ENCODE data around the gene ABCC5. TPM values are rescaled to one million over a fixed set of nuclear protein-coding genes. Genes with fewer than 3 reads are reported as not detected.

The ABCC5 gene
- total RNA-seq, 1 donor: 18.3 TPM

DNA sequence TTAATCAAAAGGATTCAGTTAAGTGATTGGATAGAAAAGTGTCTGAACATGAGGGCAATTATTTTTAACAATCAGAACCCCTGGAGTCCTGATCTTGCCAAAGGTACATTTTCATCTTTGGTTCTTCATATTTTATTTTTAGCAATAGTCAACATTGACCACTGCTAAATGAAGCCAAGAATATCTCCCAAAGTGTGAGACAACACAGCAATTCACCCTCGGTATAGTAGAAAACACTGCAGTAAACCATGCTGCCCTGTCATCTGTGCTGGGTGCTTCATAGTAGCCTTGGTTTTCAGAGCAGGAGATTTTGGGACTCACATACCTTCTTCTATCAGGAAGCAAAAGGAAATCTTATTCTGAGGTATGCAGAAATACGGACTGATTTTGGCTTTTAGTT lies 85.8 kb downstream of the ABCC5 start:
- no peak for DNase-seq (ENCODE audit: low read depth in 2 of 3, low spot score in 2 of 3)

DNA sequence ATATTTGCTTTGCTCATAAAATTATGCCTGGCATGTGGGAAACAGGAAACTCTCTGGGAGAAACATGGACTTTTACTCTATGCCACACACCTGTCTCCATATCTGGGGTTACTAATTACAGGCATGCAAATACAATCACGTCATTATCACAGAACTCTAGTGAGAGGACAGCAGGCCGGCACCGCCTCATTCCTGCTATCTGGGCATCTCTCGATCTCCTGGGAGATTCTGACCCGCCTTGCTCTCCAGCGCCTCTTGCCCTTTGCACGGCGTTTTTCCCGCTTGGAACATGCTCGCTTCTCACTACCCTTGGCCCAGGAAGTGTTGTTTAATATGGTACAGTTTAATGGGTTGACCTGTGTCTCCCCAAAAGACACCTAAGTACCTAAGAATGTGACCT lies 87.6 kb downstream of the ABCC5 start:
- no peak for DNase-seq (ENCODE audit: low read depth in 2 of 3, low spot score in 2 of 3)

DNA sequence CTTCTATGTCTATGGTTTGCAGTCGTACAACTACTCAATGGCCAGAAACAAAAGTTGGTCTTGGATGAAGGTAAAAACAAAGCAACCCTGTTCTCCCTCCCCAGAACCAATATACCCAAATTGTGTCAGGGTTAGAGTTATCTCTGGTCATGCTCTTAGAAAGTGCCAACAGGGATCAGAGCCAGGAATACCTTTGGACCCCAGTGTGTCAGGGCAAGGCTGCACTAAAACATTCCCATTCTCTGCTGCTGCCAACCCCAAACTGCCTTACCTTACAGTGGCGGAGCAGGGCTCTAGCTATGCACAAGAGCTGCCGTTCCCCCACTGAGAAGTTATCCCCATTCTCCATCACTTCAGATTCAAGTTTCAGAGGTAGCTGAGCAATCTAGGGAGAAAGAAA lies 90.6 kb downstream of the ABCC5 start:
- no peak for DNase-seq (ENCODE audit: low read depth in 2 of 3, low spot score in 2 of 3)

DNA sequence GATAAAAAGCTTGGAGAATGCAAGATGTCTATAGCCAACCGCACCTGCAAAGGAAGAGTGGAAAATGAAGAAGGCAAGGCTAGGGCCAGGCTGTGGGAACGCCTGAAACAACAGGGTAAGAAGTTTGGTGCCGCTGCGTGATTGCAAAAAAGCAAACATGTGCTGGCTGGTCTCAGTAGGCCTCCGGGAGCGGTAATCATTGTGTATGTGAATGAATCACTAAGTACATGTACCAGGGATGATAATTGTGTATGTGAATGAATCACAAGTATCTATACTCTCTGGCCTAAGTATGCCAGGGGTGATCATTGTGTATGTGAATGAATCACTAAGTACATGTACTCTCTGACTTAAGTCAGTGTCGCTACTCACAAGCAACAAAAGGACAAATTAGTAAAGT lies 92.7 kb downstream of the ABCC5 start:
- DNase-seq (ENCODE audit: low read depth in 2 of 3, low spot score in 2 of 3): no peak

DNA sequence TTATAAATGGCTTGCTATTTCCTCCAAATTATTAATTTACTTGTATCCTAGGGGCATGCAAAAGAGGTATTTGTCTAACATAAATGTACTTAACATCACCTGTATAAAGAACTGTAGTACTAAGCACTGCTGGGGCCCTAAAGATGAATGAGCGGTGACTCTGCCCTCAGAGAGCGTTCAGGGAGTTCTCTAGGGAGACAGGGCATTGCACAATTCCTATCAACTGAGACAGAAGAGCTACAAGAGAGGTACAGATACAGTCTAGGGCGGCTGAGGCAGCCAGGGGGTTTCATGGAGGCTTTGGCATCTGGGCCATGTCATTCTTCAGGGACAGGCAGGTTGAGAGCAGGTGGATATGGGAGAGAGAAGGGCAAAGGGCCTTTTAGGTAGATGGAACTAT lies 93.1 kb downstream of the ABCC5 start:
- no peak for DNase-seq (ENCODE audit: low read depth in 2 of 3, low spot score in 2 of 3)

DNA sequence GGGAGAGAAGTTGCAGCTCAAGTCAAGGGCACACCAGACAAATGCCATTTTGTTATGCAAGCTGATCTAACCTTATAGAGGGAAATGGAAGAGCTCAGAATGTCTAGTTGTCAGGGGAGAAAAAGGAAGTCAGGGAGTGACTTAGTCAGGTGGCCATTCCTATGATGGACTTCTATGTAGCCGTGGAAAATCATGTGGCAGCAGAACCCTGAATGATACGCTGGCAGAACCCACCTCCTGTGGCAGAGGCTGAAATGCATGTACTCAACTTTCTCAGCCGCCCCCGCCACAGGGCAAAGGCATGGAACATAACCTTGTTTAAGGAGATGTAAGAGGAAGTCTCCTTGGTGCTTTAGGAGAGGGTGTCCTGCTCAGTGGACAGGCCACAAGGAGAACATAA lies 95.3 kb downstream of the ABCC5 start:
- DNase-seq (ENCODE audit: low read depth in 2 of 3, low spot score in 2 of 3): no peak

DNA sequence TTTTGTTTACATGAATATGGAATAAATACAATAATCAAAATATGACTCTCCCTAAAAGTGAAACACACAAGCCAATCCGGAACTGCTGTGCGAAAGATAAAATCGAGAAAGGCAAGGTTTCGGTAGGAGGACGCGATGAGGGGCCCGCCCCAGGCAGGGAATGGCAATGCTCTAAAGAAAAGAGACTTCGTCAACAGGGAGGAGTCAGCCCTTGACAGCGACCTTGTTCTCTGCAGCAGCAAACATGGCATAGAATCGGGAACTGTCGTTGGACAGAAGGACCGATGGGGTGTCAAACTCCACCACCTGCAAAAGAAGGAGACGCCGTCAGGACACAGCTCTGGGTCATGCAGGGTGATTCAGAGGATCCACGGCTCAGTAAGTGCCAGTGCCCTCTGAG lies 96.6 kb downstream of the ABCC5 start:
- no peak for DNase-seq (ENCODE audit: low read depth in 2 of 3, low spot score in 2 of 3)

DNA sequence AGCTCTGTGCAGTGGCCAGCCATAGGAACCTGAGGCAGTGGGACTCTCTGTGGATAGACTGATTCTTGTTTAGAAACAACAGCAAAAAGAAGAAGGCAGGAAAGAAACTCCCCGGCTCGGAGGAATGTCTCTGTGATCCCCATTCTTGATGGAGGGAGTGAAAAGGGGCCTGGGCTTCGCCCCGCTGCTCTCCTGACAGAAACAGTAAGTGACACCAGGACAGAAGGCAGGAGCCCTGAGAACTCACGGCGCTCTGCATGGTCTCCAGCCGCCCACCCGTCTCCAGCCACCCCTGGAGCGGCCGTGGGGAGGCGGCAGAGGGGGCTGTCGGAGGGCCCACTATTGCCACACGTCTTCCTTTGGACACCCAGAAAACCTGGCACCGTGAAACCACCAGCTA lies 97.3 kb downstream of the ABCC5 start:
- DNase-seq (ENCODE audit: low read depth in 2 of 3, low spot score in 2 of 3): no peak

DNA sequence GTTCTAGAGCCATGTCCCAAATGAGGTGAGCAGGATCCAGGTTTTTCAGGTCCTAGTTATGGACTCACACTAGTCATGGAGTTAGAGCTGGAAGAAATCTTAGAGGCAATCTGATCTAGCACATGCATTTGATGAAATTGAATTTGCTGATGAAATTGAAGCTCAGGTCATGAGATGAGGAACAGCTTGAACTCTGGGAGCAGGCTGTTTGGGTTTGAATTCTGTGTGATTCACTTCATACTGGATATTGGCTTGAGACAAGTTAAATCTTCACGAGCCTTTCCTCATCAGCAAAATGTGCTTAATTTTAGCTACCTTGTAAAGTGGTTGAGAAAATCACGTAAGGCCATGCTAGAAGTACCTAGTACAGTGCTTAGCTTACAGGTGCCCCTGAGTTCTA lies 99.5 kb downstream of the ABCC5 start:
- DNase-seq (ENCODE audit: low read depth in 2 of 3, low spot score in 2 of 3): no peak

DNA sequence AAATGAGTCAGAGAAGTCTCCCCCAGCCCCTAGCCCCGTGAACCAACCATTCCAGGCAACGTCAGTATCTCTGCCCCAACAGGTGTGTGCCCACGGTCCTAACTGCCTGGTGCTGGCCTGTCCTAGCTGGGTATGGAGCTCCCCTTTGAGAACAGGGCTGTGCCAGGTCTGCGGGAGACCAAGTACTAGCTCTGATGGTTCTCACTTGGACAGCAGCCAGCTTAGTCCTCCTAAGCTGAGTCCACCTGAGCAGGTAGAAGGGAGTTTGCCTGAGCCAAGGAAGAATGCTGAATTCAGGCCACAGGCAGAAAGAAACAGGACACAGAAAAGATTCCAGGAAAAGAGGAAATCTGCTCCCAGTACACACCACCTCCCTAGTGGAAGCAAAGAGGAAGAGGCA lies 99.9 kb downstream of the ABCC5 start:
- no peak for DNase-seq (ENCODE audit: low read depth in 2 of 3, low spot score in 2 of 3)

DNA sequence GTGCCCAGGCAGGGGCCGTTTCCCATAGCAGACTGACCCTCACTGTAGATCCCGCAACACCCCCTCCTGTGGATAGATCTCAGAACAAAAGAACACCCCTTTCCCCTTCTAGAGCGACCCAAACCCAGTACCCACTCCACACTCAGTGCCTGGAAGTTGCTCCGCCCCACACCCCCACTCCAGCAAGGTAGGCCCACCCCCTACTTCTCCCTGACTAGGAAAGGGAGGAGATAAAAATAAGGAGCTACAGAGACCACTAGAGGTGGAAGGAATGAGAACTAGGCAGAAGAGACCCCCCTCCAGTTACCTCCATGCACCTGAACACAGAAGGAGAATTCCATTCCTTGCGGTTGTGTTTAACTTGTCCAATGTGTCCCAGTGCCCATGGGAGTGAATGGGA lies 102.8 kb downstream of the ABCC5 start:
- DNase-seq (ENCODE audit: low read depth in 2 of 3, low spot score in 2 of 3): no peak

DNA sequence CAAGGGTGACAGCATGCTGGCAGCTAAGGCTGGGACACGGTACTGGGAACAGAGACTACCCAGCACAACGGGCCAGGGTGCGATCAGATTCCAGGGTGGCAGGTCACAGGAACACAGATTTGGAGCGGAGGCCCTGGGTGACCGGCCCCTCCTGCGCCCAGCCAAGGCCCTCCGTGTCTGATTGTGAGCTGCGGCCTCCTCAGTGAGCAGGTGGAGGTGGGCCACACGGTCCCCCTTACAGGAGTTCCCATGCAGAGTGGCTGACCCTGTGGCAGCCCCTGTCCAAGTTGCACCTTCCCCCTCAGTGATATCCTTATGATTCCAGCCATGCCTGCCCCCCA lies 104.1 kb downstream of the ABCC5 start:
- DNase-seq (ENCODE audit: low read depth in 2 of 3, low spot score in 2 of 3): no peak

DNA sequence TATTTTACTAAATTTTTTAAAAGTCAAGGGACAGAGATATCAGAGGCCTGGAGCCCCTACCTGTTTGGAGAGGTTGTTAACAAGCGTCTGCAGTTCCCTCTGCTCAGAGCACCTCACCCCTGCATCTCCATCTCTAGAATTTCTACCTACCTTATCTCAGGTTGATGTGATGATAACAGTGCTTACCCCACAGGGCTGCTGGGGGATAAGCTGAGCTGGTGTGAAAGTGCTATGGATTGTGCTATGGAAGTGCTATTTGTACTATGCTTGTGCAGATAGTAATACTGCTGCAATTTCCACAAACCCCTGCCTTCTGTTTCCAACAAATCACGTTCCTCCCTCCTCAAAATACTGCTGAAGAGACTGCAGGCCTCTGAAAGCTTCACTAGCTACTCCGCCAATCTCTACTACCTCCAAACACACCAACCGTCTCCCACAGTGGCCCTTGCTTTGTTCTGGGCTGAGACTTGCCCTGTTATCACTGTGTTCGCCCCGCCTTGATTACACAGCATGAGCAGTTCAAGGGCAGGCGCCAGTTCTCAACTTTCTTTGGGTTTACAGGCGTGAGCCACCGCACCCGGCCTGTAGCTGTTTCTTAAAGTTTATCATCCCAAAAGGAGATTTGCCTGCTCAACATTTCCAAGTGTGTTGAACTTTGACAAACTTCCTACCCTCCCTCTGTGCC lies 104.6 kb downstream of the ABCC5 start:
- no peak for DNase-seq (ENCODE audit: low read depth in 2 of 3, low spot score in 2 of 3)

DNA sequence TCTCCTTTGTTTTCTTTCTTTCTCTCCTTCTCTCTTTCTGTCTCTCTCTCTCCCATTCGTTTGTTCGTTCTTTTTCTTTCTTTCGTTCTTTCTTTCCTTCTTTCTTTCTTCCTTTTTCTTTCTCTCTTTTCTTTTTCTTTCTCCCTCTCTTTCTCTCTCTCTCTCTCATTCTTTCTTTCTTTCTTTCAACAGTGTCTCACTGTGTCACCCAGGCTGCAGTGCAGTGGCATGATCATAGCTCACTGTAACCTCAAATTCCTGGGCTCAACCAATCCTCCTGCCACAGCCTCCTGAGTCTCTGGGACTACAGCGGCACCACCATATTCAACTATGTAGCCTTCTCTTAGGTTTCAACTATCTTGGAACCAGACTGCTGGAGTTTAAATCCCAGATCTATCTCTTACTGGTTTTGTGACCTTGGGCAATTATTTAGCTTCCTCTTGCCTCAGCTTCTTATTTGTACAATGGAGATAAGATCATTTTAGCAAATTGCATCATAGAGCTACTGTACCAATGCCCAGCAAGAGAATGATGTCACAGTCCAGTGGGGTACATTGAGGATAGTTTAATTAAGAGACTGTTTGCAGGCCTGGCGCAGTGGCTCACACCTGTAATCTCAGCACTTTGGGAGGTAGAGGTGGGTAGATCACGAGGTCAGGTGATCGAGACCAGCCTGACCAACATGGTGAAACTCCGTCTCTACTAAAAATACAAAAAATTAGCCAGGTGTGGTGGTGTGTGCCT lies 105.7 kb downstream of the ABCC5 start:
- DNase-seq (ENCODE audit: low read depth in 2 of 3, low spot score in 2 of 3): no peak

DNA sequence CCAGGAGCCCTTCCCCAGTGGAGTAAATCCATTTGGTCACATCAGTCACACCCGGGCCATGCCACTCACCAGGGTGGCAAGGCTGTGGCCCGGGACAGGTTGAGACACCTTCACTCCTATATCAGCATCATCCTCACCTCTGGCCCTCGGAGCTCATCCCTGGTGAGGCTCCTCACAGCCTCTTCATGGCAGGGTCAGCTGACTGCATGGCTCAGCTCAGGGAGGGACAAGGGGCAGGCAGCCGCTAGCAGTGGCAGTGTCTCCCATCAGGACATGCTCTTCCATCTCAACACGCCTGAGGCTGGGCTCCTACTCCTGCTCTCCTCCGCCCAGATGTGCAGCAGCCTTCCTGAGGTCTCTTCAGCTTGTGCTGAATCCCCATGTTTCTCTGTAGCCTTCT lies 106.6 kb downstream of the ABCC5 start:
- no peak for DNase-seq (ENCODE audit: low read depth in 2 of 3, low spot score in 2 of 3)

DNA sequence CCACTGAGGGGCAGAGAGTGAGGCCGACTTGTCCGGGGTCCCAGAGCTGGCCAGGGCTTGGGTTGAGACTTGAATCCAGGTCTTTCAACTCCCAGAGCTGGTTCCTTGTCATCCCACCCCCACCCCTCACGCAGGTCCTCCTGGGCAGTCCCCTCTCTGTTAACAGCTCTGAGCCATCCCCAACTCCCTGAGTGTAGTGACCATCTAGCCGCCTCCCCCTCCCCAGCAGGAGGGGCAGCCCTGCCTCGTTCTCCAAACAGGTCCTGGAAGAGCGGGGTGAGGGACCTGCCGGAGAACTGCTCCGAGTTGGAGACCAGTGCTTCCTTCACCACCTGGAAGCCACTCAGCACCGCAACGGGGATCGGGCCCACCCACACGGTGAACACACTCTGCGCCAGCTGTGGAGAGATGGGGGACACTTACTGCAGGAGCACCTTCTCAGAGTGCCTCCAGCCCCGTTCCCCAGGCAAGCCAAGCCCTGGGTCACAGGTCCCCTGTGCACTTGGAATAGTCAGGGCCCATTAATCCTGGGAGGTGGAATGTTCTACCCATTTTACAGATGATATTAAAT lies 108.6 kb downstream of the ABCC5 start:
- DNase-seq (ENCODE audit: low read depth in 2 of 3, low spot score in 2 of 3): no peak

DNA sequence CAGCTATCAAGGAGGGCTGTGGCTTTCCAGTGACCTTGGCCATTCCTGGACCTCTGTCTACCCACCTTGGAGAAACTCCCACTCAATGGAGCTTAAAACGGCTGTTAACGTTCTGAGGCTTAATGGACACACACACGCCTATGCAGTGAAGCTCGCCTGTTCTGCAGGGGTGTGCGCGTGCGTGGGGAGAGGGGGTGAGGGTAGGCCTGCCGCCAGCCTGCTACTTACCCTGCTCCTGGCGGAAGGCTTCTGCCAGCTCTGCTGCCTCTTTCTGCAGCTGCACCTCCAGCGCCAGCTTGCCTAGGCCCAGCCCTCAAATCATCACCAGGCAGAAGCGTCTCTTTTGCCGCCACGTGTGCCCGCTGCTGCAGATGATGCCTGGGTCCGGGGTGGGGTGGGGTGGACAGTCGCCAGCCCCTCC lies 109.8 kb downstream of the ABCC5 start:
- no peak for DNase-seq (ENCODE audit: low read depth in 2 of 3, low spot score in 2 of 3)

DNA sequence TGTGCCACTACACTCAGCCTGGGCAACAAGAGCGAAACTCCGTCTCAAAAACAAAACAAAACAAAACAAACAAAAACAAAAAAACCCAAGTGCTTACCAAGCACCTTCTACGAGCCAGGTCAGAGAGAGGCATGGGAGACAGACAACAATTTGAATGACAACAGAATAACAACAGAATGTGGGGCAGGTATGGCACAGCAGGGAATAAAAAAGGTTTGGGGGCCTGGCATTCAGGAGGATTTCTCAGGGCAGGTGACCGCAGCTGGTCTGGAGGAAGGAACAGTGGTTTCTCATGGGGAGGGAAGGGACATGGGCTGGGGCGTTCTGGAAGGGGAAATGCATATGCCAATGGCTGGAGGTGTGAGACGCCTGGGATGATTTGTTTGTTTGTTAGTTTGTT lies 110.5 kb downstream of the ABCC5 start:
- DNase-seq (ENCODE audit: low read depth in 2 of 3, low spot score in 2 of 3): no peak

DNA sequence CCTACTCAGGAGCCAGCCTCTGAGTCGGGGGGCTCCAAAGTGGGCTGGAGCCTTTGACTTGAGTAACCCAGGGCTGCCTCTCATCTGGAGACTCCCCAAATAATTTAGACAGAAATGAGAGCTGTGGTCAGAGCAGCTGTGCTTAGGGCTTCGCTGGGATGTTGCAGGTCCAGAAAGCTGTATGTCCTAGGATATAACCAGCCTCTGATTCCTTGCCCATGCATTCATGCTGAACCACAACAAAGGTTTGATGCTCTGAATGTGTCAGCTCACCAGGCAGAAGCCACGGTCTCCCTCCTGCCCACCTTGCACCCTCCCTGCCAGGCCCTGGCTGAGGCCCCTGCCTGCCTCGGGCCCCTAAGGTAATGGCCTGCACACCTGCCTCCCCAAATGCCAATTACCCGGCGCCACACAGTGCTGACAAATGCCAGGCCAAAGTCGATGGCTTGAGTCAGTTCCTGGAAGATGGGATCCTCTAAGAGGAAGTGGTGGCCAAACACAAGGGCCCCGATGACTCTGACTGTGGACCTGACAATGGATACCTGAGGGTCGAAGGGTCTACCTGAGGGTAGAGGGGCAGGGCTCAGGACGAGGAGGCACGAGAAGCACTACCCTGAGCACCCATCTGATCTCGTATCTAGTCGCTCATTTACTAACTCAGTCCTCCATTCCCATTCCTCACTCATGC lies 111.3 kb downstream of the ABCC5 start:
- no peak for DNase-seq (ENCODE audit: low read depth in 2 of 3, low spot score in 2 of 3)

DNA sequence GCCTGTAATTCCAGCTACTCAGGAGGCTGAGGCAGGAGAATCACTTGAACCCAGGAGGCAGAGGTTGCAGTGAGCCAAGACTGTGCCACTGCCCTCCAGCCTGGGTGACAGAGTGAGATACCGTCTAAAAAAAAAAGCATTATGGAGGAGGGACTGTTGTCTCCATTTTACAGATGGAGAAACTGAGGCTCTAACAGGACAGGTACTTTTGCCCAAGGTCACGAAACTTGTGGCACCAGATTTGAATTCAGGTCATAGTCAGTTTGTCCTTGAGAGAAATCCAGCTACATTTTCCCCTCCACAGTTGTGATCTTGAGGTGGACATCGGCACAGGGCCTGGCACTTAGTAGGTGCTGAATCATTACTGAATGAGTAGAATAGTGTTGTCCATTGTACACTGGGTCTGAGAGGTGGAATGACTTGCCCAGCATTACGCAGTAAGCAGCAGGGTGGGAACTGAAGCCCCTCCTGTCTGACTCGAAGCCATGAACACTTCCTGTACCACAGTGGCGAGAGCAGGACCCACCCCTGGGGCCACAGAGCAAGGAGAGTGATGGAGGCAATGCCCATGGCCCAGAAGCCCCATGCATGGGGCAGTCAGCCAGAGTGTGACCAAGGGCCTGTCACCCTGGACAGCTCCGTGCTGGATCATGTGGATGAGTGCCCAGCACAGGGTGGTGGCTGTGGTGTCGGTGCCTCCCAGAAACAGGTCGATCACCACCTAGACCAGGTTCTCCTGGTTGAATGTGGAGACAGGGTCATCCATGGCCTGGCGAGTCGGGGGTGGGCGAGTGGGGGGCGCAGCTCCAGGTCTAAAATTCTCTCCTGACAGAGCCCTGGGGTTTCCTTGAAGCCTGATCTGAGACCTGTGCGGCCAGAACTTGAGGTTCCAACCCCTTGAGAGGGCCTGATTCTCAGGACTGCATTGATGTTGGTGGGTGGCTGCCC lies 112.6 kb downstream of the ABCC5 start:
- no peak for DNase-seq (ENCODE audit: low read depth in 2 of 3, low spot score in 2 of 3)

DNA sequence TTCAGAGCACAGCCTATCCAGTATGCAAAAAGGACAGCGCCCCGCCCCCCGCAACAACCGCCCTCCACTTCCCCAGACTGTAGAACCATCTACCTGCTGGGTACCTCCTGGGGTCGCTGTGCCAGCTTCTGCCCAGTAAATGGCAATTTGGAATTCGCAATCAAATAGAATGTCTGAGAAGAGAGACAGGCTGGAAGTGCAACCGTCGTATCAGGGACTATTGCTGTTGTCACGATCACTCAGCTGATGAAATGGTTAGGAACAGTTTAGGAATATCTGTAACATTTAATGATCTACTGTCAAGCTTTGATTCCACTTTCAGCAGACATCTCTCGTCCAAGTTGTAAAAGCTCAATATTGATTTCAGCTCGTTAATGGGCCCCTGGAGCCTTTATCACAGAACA lies 119.7 kb downstream of the ABCC5 start:
- DNase-seq (ENCODE audit: low read depth in 2 of 3, low spot score in 2 of 3): peak in 1 of 3 donors; percentile 22
